Activated CD8-positive, alpha-beta memory T cell treated with anti-CD3 and anti-CD28 coated beads, Interleukin-2, amount 50 U/mL, for 24 hours (primary cell): ENCODE results near the gene PDCD1LG2.
"Not testable (repeated sequence)": the region's sequence is repeated elsewhere in the genome, so short reads cannot be mapped to it uniquely, and the experiment has no call there.

Experiments
- DNase-seq: peaks from one replicate; pipeline ENCODE4 v3.0.0-alpha.2; 2020; ENCODE audit errors: extremely low read depth

PDCD1LG2 gene

GRCh38 chr9:5566054-5566618 lies 55.8 kb downstream of the PDCD1LG2 start:
- no peak for DNase-seq

GRCh38 chr9:5568868-5569267 lies 58.5 kb downstream of the PDCD1LG2 start:
- DNase-seq: no peak

GRCh38 chr9:5569409-5569808 lies 59.1 kb downstream of the PDCD1LG2 start:
- no peak for DNase-seq

GRCh38 chr9:5569891-5570290 lies 59.6 kb downstream of the PDCD1LG2 start:
- no peak for DNase-seq

GRCh38 chr9:5571629-5572232 lies 61.4 kb downstream of the PDCD1LG2 start:
- DNase-seq: no peak

- no peak for DNase-seq
Observed at GRCh38 chr9:5574097-5574496, 63.8 kb downstream of the PDCD1LG2 start.

GRCh38 chr9:5575000-5575399 lies 64.7 kb downstream of the PDCD1LG2 start:
- no peak for DNase-seq

GRCh38 chr9:5577225-5577624 lies 66.9 kb downstream of the PDCD1LG2 start:
- no peak for DNase-seq

GRCh38 chr9:5578018-5578697 lies 67.8 kb downstream of the PDCD1LG2 start:
- DNase-seq: no peak

GRCh38 chr9:5578698-5579085 lies 68.4 kb downstream of the PDCD1LG2 start:
- no peak for DNase-seq

GRCh38 chr9:5579881-5580280 lies 69.5 kb downstream of the PDCD1LG2 start:
- no peak for DNase-seq

GRCh38 chr9:5580650-5581049 lies 70.3 kb downstream of the PDCD1LG2 start:
- DNase-seq: no peak

- DNase-seq: not testable (repeated sequence)
Observed at GRCh38 chr9:5581706-5582105, 71.4 kb downstream of the PDCD1LG2 start.

- no peak for DNase-seq
Observed at GRCh38 chr9:5582835-5583195, 72.5 kb downstream of the PDCD1LG2 start.

- DNase-seq: no peak
Observed at GRCh38 chr9:5586391-5586802, 76.1 kb downstream of the PDCD1LG2 start.

GRCh38 chr9:5587024-5587423 lies 76.7 kb downstream of the PDCD1LG2 start:
- DNase-seq: no peak

GRCh38 chr9:5592231-5592630 lies 81.9 kb downstream of the PDCD1LG2 start:
- DNase-seq: no peak

GRCh38 chr9:5592904-5593303 lies 82.6 kb downstream of the PDCD1LG2 start:
- DNase-seq: no peak

GRCh38 chr9:5593904-5594303 lies 83.6 kb downstream of the PDCD1LG2 start:
- DNase-seq: no peak

GRCh38 chr9:5596173-5596572 lies 85.8 kb downstream of the PDCD1LG2 start:
- no peak for DNase-seq

- DNase-seq: no peak
Observed at GRCh38 chr9:5608298-5609225, 98.2 kb downstream of the PDCD1LG2 start.

- no peak for DNase-seq
Observed at GRCh38 chr9:5609226-5609596, 98.9 kb downstream of the PDCD1LG2 start.
